ENCODE data around the gene CAVIN1.

DNA sequence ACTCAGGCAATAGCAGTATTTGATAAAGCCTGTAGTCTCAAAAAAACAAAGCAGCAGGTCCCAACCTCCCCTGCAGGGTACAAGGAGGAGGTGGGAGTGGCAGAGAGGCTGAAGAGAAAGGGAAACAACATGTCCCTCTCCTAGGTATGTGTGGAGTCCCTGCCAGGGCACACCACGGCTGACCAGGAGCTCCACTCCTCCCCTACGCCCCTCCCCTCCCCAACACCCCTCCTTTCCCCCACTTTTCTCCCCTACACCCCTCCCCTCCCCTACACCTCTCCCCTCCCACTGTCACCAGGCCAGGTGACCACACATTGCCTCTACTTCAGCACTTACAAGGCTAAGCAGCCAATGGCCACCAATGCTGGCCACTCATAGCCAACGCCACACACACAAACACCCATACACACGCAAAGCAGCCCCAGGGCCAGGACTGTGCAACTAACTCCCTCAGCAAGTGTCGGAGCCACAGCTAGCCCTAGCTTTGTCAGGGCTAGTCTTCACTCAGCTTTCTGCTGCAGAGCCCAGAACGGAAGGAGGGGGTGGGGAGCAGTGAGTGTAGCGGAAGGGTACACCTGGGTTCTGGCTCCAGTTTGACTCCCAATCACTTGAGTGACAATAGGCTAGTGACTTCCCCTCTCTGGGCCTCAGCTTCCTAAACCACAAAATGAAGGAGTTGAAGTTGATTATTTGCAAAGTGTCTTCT, 8.2 kb downstream of the CAVIN1 start:
- TF ChIP-seq YY1 (IDR thresholded peaks at IDR 0.05; ENCODE audit: insufficient read depth, insufficient read length) = no peak
- no peak for TF ChIP-seq ZNF274 (IDR thresholded peaks at IDR 0.05; ENCODE audit: low read depth, low read length)
- TF ChIP-seq SUZ12 (IDR thresholded peaks at IDR 0.05; ENCODE audit: extremely low read depth, insufficient read depth, insufficient read length) = no peak

Measured in NT2/D1 (cell line).